ENCODE data around the gene SP1. TPM values are rescaled to one million over a fixed set of nuclear protein-coding genes. Genes with fewer than 3 reads are reported as not detected.
A peak's percentile ranks its signal among the peaks of the same experiment; 100 is the strongest.
"Not testable (repeated sequence)": the region's sequence is repeated elsewhere in the genome, so short reads cannot be mapped to it uniquely, and the experiment has no call there.

SP1 gene
- total RNA-seq, 1 donor from 2014 or later, result 112 TPM

GRCh38 chr12:53441040-53441833 is 61.3 kb downstream of the SP1 start, which contains the start of gene PRR13:
Gene PRR13 (plus strand): TSS chr12:53441734. CDS start chr12:53442715, 981 bp downstream.
- Mint-ChIP-seq H3K36me3 (peaks cover 3% of the 10 kb centered on the region), H3K27ac (peak within 1 kb of the TSS; percentile 98), H3K27me3 (ENCODE audit: low read depth) (no peaks in the 10 kb centered on the region), H3K9me3 (no peaks in the 10 kb centered on the region), H3K4me3 (peak within 1 kb of the TSS; percentile 84), H3K4me1 (peaks cover 25% of the 10 kb centered on the region)
- no peak for TF ChIP-seq CTCF (IDR thresholded peaks at IDR 0.05; ENCODE audit: unreplicated experiment)
- peak; percentile 94 to 97 for DNase-seq (ENCODE audit: low spot score in 2 of 2, unreplicated experiment in 2 of 2)

- H3K27me3 Mint-ChIP-seq (ENCODE audit: low read depth), result no peaks in the 10 kb centered on the region
- DNase-seq (ENCODE audit: low spot score in 2 of 2, unreplicated experiment in 2 of 2), result no peak
Measured at GRCh38 chr12:53443955-53444354, 64.0 kb downstream of the SP1 start.

GRCh38 chr12:53444593-53445325 is 64.8 kb downstream of the SP1 start:
- DNase-seq (ENCODE audit: low spot score in 2 of 2, unreplicated experiment in 2 of 2); H3K27me3 Mint-ChIP-seq (ENCODE audit: low read depth); H3K4me3 Mint-ChIP-seq; H3K27ac Mint-ChIP-seq; H3K9me3 Mint-ChIP-seq: not testable (repeated sequence)
- peaks cover 25% of the 10 kb centered on the region for H3K4me1 Mint-ChIP-seq
- peaks cover 16% of the 10 kb centered on the region for H3K36me3 Mint-ChIP-seq

More at GRCh38 chr12:53443955-53444354, 64.0 kb downstream of the SP1 start:
- TF ChIP-seq CTCF (IDR thresholded peaks at IDR 0.05; ENCODE audit: unreplicated experiment), result no peak
- Mint-ChIP-seq H3K36me3 (peaks cover 16% of the 10 kb centered on the region), H3K4me3 (no peak overlapping the region), H3K4me1 (peaks cover 25% of the 10 kb centered on the region), H3K9me3 (no peaks in the 10 kb centered on the region), H3K27ac (no peak overlapping the region)

GRCh38 chr12:53450936-53451335 is 71.0 kb downstream of the SP1 start:
- H3K27me3 Mint-ChIP-seq (ENCODE audit: low read depth), result no peaks in the 10 kb centered on the region
- H3K27ac Mint-ChIP-seq, result no peak overlapping the region
- peaks cover 23% of the 10 kb centered on the region for H3K4me1 Mint-ChIP-seq
- no peak overlapping the region for H3K4me3 Mint-ChIP-seq
- DNase-seq (ENCODE audit: low spot score in 2 of 2, unreplicated experiment in 2 of 2), result no peak
- H3K9me3 Mint-ChIP-seq, result no peaks in the 10 kb centered on the region
- no peak for TF ChIP-seq CTCF (IDR thresholded peaks at IDR 0.05; ENCODE audit: unreplicated experiment)
- H3K36me3 Mint-ChIP-seq, result peaks cover 29% of the 10 kb centered on the region

GRCh38 chr12:53451661-53452158 is 71.7 kb downstream of the SP1 start, which contains the start of gene PCBP2:
Gene PCBP2 (plus strand): TSS chr12:53452102. CDS start chr12:53454801, 2,699 bp downstream.
- H3K9me3 Mint-ChIP-seq, result no peaks in the 10 kb centered on the region
- H3K36me3 Mint-ChIP-seq, result peaks cover 30% of the 10 kb centered on the region
- TF ChIP-seq CTCF (IDR thresholded peaks at IDR 0.05; ENCODE audit: unreplicated experiment), result peak; percentile 78
- peaks cover 23% of the 10 kb centered on the region for H3K4me1 Mint-ChIP-seq
- DNase-seq (ENCODE audit: low spot score in 2 of 2, unreplicated experiment in 2 of 2), result peak; percentile 91 to 94
- peak within 1 kb of the TSS; percentile 99 for H3K27ac Mint-ChIP-seq
- H3K4me3 Mint-ChIP-seq, result peak within 1 kb of the TSS; percentile 93
- H3K27me3 Mint-ChIP-seq (ENCODE audit: low read depth), result no peaks in the 10 kb centered on the region
